NT2/D1 (cell line): ENCODE results near the gene MED25.

Source experiments
- DNase-seq: peaks from one replicate; pipeline ENCODE4 v3.0.0-alpha.2; 2011; ENCODE audit warnings: low read depth, low spot score
- H3K27me3 ChIP-seq: 2 replicates; pipeline ENCODE4 v1.6.0; 2011; ENCODE audit warnings: mild to moderate bottlenecking; ENCODE audit not compliant: insufficient read length, insufficient read depth
- H3K36me3 ChIP-seq: 2 replicates; pipeline ENCODE4 v1.6.1; 2011; ENCODE audit warnings: mild to moderate bottlenecking, low read length, mixed read lengths; ENCODE audit not compliant: insufficient read depth, insufficient read length
- H3K4me1 ChIP-seq: 2 replicates; pipeline ENCODE4 v1.5.1; 2011; ENCODE audit not compliant: insufficient read depth, insufficient read length
- H3K4me3 ChIP-seq: 2 replicates; pipeline ENCODE4 v1.5.1; 2011; ENCODE audit warnings: low read depth; ENCODE audit not compliant: insufficient read length
- H3K9ac ChIP-seq: 2 replicates; pipeline ENCODE4 v1.6.0; 2011; ENCODE audit warnings: low read depth; ENCODE audit not compliant: insufficient read length
- H3K9me3 ChIP-seq: 2 replicates; pipeline ENCODE4 v1.5.1; 2011; ENCODE audit warnings: mild to moderate bottlenecking, low read length; ENCODE audit not compliant: insufficient read depth
- SUZ12 ChIP-seq: IDR thresholded peaks from 2 replicates; pipeline ENCODE4 v1.6.1; 2011; ENCODE audit not compliant: insufficient read length, insufficient read depth; ENCODE audit errors: extremely low read depth
- YY1 ChIP-seq: IDR thresholded peaks from 2 replicates; pipeline ENCODE4 v1.6.1; 2011; ENCODE audit not compliant: insufficient read length, insufficient read depth
- ZNF274 ChIP-seq: IDR thresholded peaks from 2 replicates; pipeline ENCODE4 v1.6.1; 2011; ENCODE audit warnings: mild to moderate bottlenecking, low read depth, low read length

Gene MED25

DNA sequence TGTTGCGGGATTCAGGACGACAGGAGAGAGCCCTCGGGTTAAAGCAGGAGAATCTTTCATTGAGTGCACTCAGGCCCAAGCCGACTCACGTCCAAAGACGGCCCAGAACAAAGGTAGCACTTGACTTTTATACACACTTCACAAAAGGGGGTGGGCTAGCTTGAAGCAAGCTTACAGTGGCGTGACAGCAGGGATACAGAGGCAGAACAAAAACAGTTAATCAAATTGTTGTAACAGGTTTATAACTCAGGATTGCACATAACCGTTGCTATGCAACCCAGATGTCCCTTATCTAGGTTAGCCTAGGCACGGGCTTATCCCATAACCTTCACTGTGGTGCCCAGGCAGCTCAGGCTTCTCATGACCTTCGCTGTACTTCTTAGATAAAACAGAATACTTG, 2.0 kb downstream of the MED25 start:
- Histone ChIP-seq H3K27me3 (no peaks in the 10 kb centered on the region), H3K4me1 (no peaks in the 10 kb centered on the region), H3K9ac (no peak overlapping the region), H3K4me3 (no peak overlapping the region), H3K36me3 (peaks cover 22% of the 10 kb centered on the region), H3K9me3 (no peaks in the 10 kb centered on the region)
- no peak for DNase-seq
- no peak for TF ChIP-seq YY1
- TF ChIP-seq SUZ12: no peak
- TF ChIP-seq ZNF274: no peak

DNA sequence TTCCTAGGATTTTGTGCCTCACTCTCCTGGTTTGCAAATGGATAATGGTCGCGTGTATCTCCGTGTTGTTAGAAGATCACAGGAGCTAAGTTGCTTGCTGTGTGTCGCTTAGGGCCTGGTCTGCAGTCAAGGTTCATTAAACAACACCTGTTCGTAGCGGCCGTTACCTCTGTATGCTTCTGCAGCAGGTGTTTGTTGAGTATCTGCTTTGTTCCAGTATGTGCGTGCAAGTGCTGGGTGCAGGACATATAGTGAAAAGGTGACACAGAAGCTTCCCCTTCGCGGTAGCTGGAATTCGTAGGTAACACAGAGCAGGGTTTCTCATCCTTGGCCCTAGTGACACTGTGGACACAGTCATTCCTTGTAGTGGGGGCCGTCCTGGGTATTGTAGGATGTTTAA, 5.4 kb downstream of the MED25 start:
- H3K9ac ChIP-seq: no peak overlapping the region
- H3K9me3 ChIP-seq: no peaks in the 10 kb centered on the region
- no peak for TF ChIP-seq ZNF274
- TF ChIP-seq YY1: no peak
- TF ChIP-seq SUZ12: no peak
- no peak for DNase-seq
- H3K36me3 ChIP-seq: peaks cover 32% of the 10 kb centered on the region
- H3K4me3 ChIP-seq: no peak overlapping the region
- H3K27me3 ChIP-seq: no peaks in the 10 kb centered on the region
- H3K4me1 ChIP-seq: no peaks in the 10 kb centered on the region

DNA sequence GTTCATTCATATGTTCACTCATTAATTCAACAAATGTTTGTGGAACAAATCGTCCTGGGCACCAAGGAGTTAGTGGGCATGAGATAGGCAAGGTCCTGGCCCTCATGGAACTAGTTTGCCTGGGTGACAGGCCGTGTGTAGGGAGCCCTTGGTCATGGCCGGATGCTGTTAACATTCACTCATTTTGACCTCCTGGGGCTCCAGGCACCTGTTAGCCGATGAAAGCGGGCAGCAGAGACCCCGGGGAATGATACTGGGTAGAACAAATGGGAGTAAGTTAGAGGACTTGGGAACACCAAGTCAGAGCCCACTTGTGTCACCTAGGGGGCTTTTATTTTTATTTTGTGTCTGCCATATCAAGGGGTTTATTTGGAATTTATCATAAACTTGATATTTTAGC, 6.6 kb downstream of the MED25 start:
- Histone ChIP-seq H3K9me3 (no peaks in the 10 kb centered on the region), H3K27me3 (no peaks in the 10 kb centered on the region), H3K4me3 (no peak overlapping the region), H3K36me3 (peaks cover 40% of the 10 kb centered on the region), H3K9ac (no peak overlapping the region), H3K4me1 (no peaks in the 10 kb centered on the region)
- TF ChIP-seq SUZ12 (no peak), ZNF274 (no peak), YY1 (no peak)
- no peak for DNase-seq

DNA sequence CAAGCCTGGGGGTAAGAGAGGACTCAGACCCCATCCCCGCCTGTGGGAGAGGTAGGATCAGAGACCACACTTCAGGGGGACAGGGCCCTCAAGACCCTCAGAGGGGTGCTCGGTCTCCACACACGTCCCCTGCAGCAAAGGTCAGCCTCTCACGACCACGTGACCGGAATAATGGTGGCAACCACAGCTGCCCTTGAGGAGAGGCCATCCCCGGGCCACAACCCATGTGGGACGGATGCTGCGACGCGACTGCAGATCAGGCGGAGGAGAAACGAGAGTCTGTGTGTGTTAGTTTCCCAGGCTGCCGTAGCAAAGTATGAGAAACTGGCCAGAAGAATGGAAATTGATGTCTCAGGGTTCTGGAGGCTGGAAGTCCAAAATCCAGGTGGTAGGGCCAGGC, 8.9 kb downstream of the MED25 start:
- Histone ChIP-seq H3K9me3 (no peaks in the 10 kb centered on the region), H3K4me3 (no peak overlapping the region), H3K9ac (no peak overlapping the region), H3K27me3 (no peaks in the 10 kb centered on the region), H3K4me1 (no peaks in the 10 kb centered on the region), H3K36me3 (peaks cover 51% of the 10 kb centered on the region)
- TF ChIP-seq SUZ12 (no peak), YY1 (no peak), ZNF274 (no peak)
- DNase-seq: no peak

DNA sequence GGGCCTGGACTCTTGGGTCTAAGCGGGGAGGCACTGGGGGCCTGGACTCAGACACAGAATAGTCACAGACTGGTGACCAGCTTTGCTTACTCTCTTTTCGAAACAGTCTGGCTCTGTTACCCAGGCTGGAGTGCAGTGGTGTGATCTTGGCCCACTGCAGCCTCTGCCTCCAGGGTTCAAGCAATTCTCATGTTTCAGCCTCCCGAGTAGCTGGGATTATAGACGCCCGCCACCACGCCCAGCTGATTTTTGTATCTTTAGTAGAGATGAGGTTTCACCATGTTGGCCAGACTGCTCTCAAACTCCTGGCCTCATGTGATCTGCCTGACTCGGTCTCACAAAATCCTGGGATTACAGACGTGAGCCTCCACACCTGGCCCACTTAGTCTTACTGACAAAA, 11.1 kb downstream of the MED25 start:
- no peak for TF ChIP-seq YY1
- TF ChIP-seq SUZ12: no peak
- TF ChIP-seq ZNF274: no peak
- no peaks in the 10 kb centered on the region for H3K27me3 ChIP-seq
- H3K36me3 ChIP-seq: peaks cover 57% of the 10 kb centered on the region
- H3K4me1 ChIP-seq: no peaks in the 10 kb centered on the region
- H3K9ac ChIP-seq: no peak overlapping the region
- H3K4me3 ChIP-seq: no peak overlapping the region
- no peaks in the 10 kb centered on the region for H3K9me3 ChIP-seq
- no peak for DNase-seq

DNA sequence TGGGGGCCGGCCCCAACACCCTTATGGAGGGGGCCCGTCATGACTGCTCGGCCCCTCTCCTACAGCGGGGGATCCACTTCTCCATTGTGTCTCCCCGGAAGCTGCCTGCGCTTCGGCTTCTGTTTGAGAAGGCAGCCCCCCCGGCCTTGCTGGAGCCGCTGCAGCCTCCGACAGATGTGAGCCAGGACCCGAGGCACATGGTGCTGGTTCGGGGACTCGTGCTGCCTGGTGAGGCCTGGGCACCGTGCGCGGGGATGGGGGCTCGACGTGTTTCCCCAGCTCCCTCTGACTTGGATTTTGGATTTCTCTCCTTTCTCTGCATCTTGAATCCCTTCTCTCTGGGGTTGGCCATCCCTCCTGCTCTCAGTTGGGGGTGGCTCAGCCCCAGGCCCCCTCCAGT, 11.6 kb downstream of the MED25 start:
- Histone ChIP-seq H3K27me3 (no peaks in the 10 kb centered on the region), H3K9me3 (no peaks in the 10 kb centered on the region), H3K9ac (no peak overlapping the region), H3K4me1 (no peaks in the 10 kb centered on the region), H3K4me3 (no peak overlapping the region), H3K36me3 (peaks cover 63% of the 10 kb centered on the region)
- DNase-seq: no peak
- TF ChIP-seq YY1 (no peak), SUZ12 (no peak), ZNF274 (no peak)

DNA sequence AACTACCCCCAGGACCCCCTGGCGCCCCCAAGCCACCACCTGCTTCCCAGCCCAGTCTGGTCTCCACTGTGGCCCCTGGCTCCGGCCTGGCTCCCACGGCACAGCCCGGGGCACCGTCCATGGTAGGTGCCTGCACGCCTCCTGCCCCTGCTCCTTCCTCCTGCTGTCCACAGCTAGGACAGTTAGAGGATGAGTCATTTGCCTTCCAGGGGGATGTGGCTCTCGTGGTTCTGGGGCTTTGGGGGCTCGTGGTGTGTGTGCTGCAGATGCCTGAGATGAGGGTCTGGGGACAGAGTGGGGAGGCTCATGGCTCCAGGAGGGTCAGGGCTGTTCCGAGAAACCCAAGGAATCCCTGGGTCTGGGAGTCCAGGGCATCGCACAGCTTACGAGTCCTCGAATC, 12.7 kb downstream of the MED25 start:
- no peak overlapping the region for H3K4me3 ChIP-seq
- H3K9me3 ChIP-seq: no peaks in the 10 kb centered on the region
- no peaks in the 10 kb centered on the region for H3K4me1 ChIP-seq
- peaks cover 72% of the 10 kb centered on the region for H3K36me3 ChIP-seq
- no peak for TF ChIP-seq ZNF274
- TF ChIP-seq YY1: no peak
- TF ChIP-seq SUZ12: no peak
- H3K9ac ChIP-seq: no peak overlapping the region
- H3K27me3 ChIP-seq: no peaks in the 10 kb centered on the region
- DNase-seq: no peak

DNA sequence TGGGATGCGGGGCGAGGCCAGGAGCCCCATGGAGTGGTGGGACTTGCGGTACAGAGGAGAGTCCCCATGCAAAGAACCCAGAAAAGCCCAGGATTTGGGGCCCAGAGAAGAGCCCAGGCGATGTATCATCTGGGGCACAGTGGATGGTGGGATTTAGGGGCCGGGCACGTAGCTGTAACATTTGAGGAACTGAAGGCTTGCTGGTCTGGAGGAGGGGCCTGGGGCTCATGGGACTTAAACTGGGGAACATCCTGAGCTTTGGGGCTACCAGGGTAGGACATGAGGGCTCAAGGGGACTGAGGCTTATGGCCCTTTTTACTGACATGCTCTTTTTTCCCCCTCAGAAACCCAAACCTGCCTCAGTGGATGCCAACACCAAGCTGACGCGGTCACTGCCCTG, 13.5 kb downstream of the MED25 start:
- Histone ChIP-seq H3K27me3 (no peaks in the 10 kb centered on the region), H3K36me3 (peaks cover 81% of the 10 kb centered on the region), H3K4me3 (no peak overlapping the region), H3K9ac (no peak overlapping the region), H3K9me3 (no peaks in the 10 kb centered on the region), H3K4me1 (no peaks in the 10 kb centered on the region)
- DNase-seq: no peak
- TF ChIP-seq YY1 (no peak), ZNF274 (no peak), SUZ12 (no peak)
